Activated naive CD4-positive, alpha-beta T cell treated with anti-CD3 and anti-CD28 coated beads for 36 hours (primary cell): ENCODE data around the gene CAMSAP1. TPM values are rescaled to one million over a fixed set of nuclear protein-coding genes. Genes with fewer than 3 reads are reported as not detected.

Source experiments
- CTCF ChIA-PET: fragments of 350-600 bp; sonication (Branson Sonifier 250); formaldehyde crosslinking; loops from one replicate; lab custom pipeline; 2021; ENCODE audit warnings: antibody characterized with exemption; lab: Charles Lee
- DNase-seq: peaks from one replicate; pipeline ENCODE4 v3.0.0-alpha.2; 2020
- H3K27ac Mint-ChIP-seq: one replicate; pipeline ENCODE4 v1.8.0; 2021; ENCODE audit warnings: mild to moderate bottlenecking, mixed read lengths
- H3K27me3 Mint-ChIP-seq: one replicate; pipeline ENCODE4 v1.8.0; 2021; ENCODE audit warnings: low read depth, mixed read lengths
- H3K36me3 Mint-ChIP-seq: one replicate; pipeline ENCODE4 v1.8.0; 2021; ENCODE audit warnings: low read depth, mixed read lengths
- H3K4me1 Mint-ChIP-seq: one replicate; pipeline ENCODE4 v1.8.0; 2021; ENCODE audit warnings: low read depth, mixed read lengths
- H3K4me3 Mint-ChIP-seq: one replicate; pipeline ENCODE4 v1.8.0; 2021; ENCODE audit warnings: mild to moderate bottlenecking, moderate library complexity, mixed read lengths
- H3K9me3 Mint-ChIP-seq: one replicate; pipeline ENCODE4 v1.8.0; 2021; ENCODE audit warnings: mixed read lengths
- intact Hi-C: fragments of 100-400 bp; cut with micrococcal nuclease; formaldehyde crosslinking; loops from one replicate; pipeline ENCODE4 v1.15.1; 2023
- total RNA-seq, 2 experiments: library from RNA; stranded (reverse); gene quantifications; one replicate each; pipeline ENCODE4 v1.2.3, GENCODE V29; 2021

CAMSAP1 gene
- total RNA-seq, 2 experiments from 2014 or later, result 32.6 to 35.2 TPM

DNA sequence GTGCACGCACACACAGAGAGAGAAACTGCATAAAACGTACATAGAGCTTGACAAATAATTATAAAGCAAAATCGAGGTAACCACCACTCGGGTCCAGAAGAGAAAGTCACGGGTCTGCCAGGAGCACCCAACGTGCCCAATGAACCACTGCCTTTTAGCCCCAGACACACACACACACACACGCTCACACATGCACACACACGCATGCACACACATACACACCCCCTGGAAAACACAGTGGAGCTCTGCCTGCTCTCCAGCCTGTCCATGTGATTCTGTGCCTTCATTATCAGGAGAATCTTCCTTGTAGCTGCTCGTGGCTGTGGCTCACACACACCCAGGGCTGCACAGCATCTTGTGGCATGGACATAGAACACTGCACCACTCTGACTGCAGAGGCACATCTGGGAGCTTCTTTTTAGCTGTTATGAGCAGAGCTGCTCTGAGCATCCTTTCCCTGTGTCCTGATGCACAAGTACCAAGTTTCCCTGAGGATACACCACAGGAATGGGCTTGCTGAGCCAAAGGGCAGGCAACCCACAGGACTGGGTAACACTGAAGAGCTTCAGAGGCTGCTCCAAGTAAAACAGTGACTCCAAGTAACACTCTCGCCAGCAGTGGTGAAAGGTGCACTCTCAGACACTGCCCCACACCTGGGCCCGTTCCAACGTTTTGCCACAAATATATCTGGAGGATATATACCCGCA is 58.9 kb downstream of the CAMSAP1 start:
- H3K27me3 Mint-ChIP-seq, result no peaks in the 10 kb centered on the region
- H3K4me3 Mint-ChIP-seq, result no peak overlapping the region
- peaks cover 33% of the 10 kb centered on the region for H3K36me3 Mint-ChIP-seq
- H3K4me1 Mint-ChIP-seq, result peaks cover 7% of the 10 kb centered on the region
- intact Hi-C loops, result no loop called here
- no peak for DNase-seq
- no peak overlapping the region for H3K27ac Mint-ChIP-seq
- H3K9me3 Mint-ChIP-seq, result peaks cover 15% of the 10 kb centered on the region
- CTCF ChIA-PET, result no interaction called here

- CTCF ChIA-PET, result no interaction called here
- peaks cover 7% of the 10 kb centered on the region for H3K4me1 Mint-ChIP-seq
- intact Hi-C loops, result no loop called here
- no peaks in the 10 kb centered on the region for H3K27me3 Mint-ChIP-seq
- H3K4me3 Mint-ChIP-seq, result no peak overlapping the region
- peaks cover 35% of the 10 kb centered on the region for H3K36me3 Mint-ChIP-seq
- H3K27ac Mint-ChIP-seq, result no peak overlapping the region
- H3K9me3 Mint-ChIP-seq, result peaks cover 15% of the 10 kb centered on the region
- no peak for DNase-seq
These were observed 59.5 kb downstream of the CAMSAP1 start for GRCh38 chr9:135847833-135848232.

GRCh38 chr9:135840539-135840938 is 66.8 kb downstream of the CAMSAP1 start:
- no peak overlapping the region for H3K4me3 Mint-ChIP-seq
- peak; percentile 30 for DNase-seq
- peaks cover 5% of the 10 kb centered on the region for H3K4me1 Mint-ChIP-seq
- CTCF ChIA-PET, result no interaction called here
- peaks cover 23% of the 10 kb centered on the region for H3K36me3 Mint-ChIP-seq
- intact Hi-C loops, result no loop called here
- no peak overlapping the region for H3K27ac Mint-ChIP-seq
- peaks cover 12% of the 10 kb centered on the region for H3K9me3 Mint-ChIP-seq
- no peaks in the 10 kb centered on the region for H3K27me3 Mint-ChIP-seq

DNA sequence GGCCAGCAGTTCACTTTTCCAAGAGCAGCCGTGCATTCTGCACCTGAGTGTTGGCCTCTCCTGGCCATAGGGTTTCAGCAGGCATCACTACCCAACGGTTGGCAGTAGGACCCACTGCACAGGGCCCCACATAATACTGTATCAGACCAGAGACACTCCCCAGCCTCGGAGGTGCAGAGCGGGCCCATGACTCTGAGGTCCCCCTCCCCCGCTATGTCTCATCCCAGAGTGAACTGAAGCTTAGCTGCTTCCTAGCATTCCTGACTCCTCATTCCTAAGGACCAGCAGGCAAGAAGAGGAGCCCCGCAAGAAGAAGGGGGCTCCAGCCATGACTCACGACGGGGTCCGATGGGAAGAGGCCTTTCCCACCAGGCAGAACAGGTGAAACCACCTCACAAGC is 67.2 kb downstream of the CAMSAP1 start:
- no peak overlapping the region for H3K4me3 Mint-ChIP-seq
- no peak for DNase-seq
- intact Hi-C loops, result no loop called here
- no peak overlapping the region for H3K27ac Mint-ChIP-seq
- H3K4me1 Mint-ChIP-seq, result peaks cover 5% of the 10 kb centered on the region
- CTCF ChIA-PET, result interaction anchor here (1.1 kb wide), 1 partner anchor 14 kb away, joined by 8 read pairs; no protein-coding TSS in a partner anchor
- peaks cover 18% of the 10 kb centered on the region for H3K36me3 Mint-ChIP-seq
- H3K9me3 Mint-ChIP-seq, result peaks cover 11% of the 10 kb centered on the region
- H3K27me3 Mint-ChIP-seq, result no peaks in the 10 kb centered on the region

DNA sequence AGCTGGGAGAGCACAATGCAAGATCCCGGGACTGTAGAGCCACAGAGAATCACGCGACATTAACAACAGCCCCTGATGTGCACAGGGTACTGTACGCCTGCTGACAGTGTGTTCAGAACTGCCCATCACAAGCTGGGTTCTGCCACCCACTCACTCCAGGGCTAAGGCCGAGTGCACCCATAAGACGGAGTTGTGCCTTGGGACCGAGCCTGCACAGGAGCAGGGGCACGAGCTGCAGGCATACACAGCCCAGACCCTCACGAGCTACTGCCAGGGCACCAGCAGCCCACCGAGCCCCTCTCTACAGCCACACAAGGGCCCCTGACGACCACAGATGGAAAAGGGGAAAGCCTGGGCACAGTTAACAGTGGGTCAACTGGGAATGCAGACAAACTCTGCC is 67.8 kb downstream of the CAMSAP1 start:
- no peak overlapping the region for H3K4me3 Mint-ChIP-seq
- H3K27me3 Mint-ChIP-seq, result no peaks in the 10 kb centered on the region
- H3K36me3 Mint-ChIP-seq, result peaks cover 13% of the 10 kb centered on the region
- H3K4me1 Mint-ChIP-seq, result peaks cover 3% of the 10 kb centered on the region
- peaks cover 7% of the 10 kb centered on the region for H3K9me3 Mint-ChIP-seq
- intact Hi-C loops, result no loop called here
- no peak overlapping the region for H3K27ac Mint-ChIP-seq
- CTCF ChIA-PET, result interaction anchor here (1.1 kb wide), 1 partner anchor 14 kb away, joined by 8 read pairs; no protein-coding TSS in a partner anchor
- DNase-seq, result no peak

GRCh38 chr9:135835131-135835530 is 72.2 kb downstream of the CAMSAP1 start:
- CTCF ChIA-PET, result no interaction called here
- DNase-seq, result no peak
- no peak overlapping the region for H3K4me3 Mint-ChIP-seq
- no peaks in the 10 kb centered on the region for H3K27me3 Mint-ChIP-seq
- H3K4me1 Mint-ChIP-seq, result no peaks in the 10 kb centered on the region
- H3K36me3 Mint-ChIP-seq, result peaks cover 13% of the 10 kb centered on the region
- H3K9me3 Mint-ChIP-seq, result peaks cover 1% of the 10 kb centered on the region
- intact Hi-C loops, result no loop called here
- H3K27ac Mint-ChIP-seq, result no peak overlapping the region

DNA sequence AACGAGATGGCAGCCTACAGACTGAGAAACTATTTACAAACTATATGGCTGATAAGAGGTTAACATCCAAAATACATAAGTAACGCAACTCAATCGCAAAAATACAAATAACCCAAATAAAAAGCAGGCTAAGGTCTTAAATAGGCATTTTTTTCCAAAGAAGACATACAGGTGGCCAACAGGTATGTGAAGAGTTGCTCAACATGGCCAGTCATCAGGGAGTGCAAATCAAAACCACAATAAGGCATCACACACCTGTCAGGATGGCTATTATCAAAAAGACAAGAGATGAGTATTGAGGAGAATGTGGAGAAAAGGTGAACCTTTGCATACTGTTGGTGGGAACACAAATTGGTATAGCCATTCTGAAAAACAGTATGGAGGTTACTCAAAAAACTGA is 73.5 kb downstream of the CAMSAP1 start:
- Mint-ChIP-seq H3K27me3 (no peaks in the 10 kb centered on the region), H3K4me1 (no peaks in the 10 kb centered on the region), H3K9me3 (peaks cover 4% of the 10 kb centered on the region), H3K27ac (no peak overlapping the region), H3K36me3 (peaks cover 18% of the 10 kb centered on the region), H3K4me3 (no peak overlapping the region)
- intact Hi-C loops, result no loop called here
- no peak for DNase-seq
- CTCF ChIA-PET, result no interaction called here

DNA sequence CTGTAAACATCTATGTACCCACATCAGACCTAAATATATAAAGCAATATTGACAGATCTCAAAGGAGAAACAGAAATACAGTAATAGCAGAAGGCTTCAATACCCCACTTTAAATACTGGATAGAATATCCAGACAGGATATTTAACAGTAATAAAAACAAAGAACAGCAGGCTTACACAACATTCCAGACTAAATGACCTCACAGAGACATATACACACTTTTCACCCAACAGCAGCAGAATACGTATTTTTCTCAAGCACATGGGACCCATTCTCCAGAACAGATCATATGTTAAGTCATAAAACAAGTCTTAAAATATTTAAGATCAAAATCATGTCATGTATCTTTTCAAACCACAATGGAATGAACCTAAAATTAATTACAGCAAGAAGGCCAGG is 76.8 kb downstream of the CAMSAP1 start:
- H3K4me1 Mint-ChIP-seq, result peaks cover 8% of the 10 kb centered on the region
- intact Hi-C loops, result no loop called here
- H3K4me3 Mint-ChIP-seq, result no peak overlapping the region
- H3K36me3 Mint-ChIP-seq, result peaks cover 34% of the 10 kb centered on the region
- no peak for DNase-seq
- H3K9me3 Mint-ChIP-seq, result peaks cover 11% of the 10 kb centered on the region
- CTCF ChIA-PET, result no interaction called here
- H3K27ac Mint-ChIP-seq, result no peak overlapping the region
- H3K27me3 Mint-ChIP-seq, result no peaks in the 10 kb centered on the region

DNA sequence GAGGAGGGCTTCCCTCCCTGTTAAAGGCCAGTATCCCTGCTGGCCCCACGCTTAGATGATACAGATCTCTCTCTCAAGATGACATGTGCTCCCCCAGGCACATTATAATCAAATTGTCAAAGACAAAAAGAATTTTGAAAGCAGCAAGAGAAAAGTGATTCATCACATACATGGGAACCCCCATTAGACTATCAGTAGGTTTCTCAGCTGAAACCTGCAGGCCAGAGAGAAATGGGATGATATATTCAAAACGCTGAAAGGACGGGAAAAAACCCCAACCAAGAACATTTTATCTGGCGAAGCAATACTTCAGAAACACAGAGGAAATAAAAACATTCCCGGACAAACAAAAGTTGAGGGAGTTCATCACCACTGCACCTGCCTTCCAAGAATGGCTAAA is 78.7 kb downstream of the CAMSAP1 start:
- Mint-ChIP-seq H3K36me3 (peaks cover 31% of the 10 kb centered on the region), H3K4me1 (peaks cover 8% of the 10 kb centered on the region)

GRCh38 chr9:135827866-135828580 is 79.3 kb downstream of the CAMSAP1 start:
- no peak for DNase-seq
- Mint-ChIP-seq H3K36me3 (peaks cover 28% of the 10 kb centered on the region), H3K27me3 (no peaks in the 10 kb centered on the region), H3K27ac (no peak overlapping the region), H3K4me1 (peaks cover 8% of the 10 kb centered on the region), H3K4me3 (no peak overlapping the region), H3K9me3 (peaks cover 11% of the 10 kb centered on the region)
- intact Hi-C loops, result no loop called here
- CTCF ChIA-PET, result interaction anchor here (0.7 kb wide), 1 partner anchor 174 kb away, joined by 3 read pairs; no protein-coding TSS in a partner anchor

More for the DNA sequence above, 78.7 kb downstream of the CAMSAP1 start:
- H3K9me3 Mint-ChIP-seq, result peaks cover 11% of the 10 kb centered on the region
- intact Hi-C loops, result no loop called here
- H3K4me3 Mint-ChIP-seq, result no peak overlapping the region
- DNase-seq, result no peak
- CTCF ChIA-PET, result interaction anchor here (0.7 kb wide), 1 partner anchor 175 kb away, joined by 3 read pairs; no protein-coding TSS in a partner anchor
- no peaks in the 10 kb centered on the region for H3K27me3 Mint-ChIP-seq
- H3K27ac Mint-ChIP-seq, result no peak overlapping the region

DNA sequence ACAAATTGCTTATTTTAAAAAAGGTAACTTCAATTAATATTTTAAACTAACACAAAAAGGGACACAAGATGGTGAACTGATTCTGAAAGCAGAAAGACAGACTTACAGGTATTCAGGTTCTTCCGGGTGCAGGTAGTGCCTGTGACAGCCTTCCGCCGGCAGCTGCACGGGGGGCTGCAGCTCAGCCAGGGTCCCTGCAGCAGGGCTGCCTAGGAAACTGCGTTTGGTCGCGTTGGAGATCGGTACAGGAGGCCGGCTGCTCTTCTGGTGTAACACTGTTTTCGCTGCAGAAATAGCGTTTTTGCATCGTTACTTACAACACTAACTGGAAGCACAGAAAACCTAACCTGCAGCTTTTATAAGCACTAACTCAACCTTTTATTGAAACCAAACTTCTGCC is 80.0 kb downstream of the CAMSAP1 start:
- CTCF ChIA-PET, result no interaction called here
- Mint-ChIP-seq H3K9me3 (peaks cover 11% of the 10 kb centered on the region), H3K27ac (no peak overlapping the region), H3K27me3 (no peaks in the 10 kb centered on the region), H3K4me1 (peaks cover 8% of the 10 kb centered on the region), H3K4me3 (no peak overlapping the region), H3K36me3 (peaks cover 33% of the 10 kb centered on the region)
- no peak for DNase-seq
- intact Hi-C loops, result no loop called here

GRCh38 chr9:135826188-135826545 is 81.2 kb downstream of the CAMSAP1 start:
- intact Hi-C loops, result no loop called here
- no peaks in the 10 kb centered on the region for H3K27me3 Mint-ChIP-seq
- H3K9me3 Mint-ChIP-seq, result peaks cover 11% of the 10 kb centered on the region
- H3K36me3 Mint-ChIP-seq, result peaks cover 36% of the 10 kb centered on the region
- DNase-seq, result no peak
- CTCF ChIA-PET, result no interaction called here
- H3K4me3 Mint-ChIP-seq, result no peak overlapping the region
- H3K4me1 Mint-ChIP-seq, result peaks cover 8% of the 10 kb centered on the region
- H3K27ac Mint-ChIP-seq, result no peak overlapping the region
